ENCODE results near the gene CCDC149. TPM values are rescaled to one million over a fixed set of nuclear protein-coding genes. Genes with fewer than 3 reads are reported as not detected.

The CCDC149 gene
- total and polyA plus RNA-seq, 11 donors, result 5.8 to 14.7 (median 9.9) TPM

DNA sequence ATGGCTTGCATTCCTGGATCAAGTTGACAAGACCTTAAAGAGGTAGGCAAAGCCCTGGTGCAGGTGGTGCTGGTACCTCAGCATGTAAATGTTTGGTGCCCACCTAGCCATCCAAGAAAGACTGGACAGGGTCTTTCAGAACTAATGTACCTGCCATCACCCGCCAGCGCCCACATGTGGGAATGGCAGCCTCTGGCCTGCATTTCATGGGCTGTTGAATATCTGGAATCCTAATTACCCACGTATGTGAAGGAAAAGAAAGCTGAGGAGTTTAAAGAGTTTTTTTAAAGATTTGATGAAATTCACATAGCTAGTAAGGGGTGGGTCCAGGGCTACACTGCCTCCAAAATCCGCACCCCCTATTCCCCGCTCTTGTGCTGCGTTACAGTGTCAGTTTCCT lies 8.6 kb upstream of the CCDC149 start:
- H3K36me3 ChIP-seq, result no peaks in the 10 kb centered on the region
- ATAC-seq, result no peak
- H3K4me3 ChIP-seq, result no peak overlapping the region
- intact Hi-C loops (cut with DNase I), result no loop called here
- no peak for DNase-seq
- no peaks in the 10 kb centered on the region for H3K27me3 ChIP-seq
- no peak overlapping the region for H3K27ac ChIP-seq
- TF ChIP-seq, protein P1, sequence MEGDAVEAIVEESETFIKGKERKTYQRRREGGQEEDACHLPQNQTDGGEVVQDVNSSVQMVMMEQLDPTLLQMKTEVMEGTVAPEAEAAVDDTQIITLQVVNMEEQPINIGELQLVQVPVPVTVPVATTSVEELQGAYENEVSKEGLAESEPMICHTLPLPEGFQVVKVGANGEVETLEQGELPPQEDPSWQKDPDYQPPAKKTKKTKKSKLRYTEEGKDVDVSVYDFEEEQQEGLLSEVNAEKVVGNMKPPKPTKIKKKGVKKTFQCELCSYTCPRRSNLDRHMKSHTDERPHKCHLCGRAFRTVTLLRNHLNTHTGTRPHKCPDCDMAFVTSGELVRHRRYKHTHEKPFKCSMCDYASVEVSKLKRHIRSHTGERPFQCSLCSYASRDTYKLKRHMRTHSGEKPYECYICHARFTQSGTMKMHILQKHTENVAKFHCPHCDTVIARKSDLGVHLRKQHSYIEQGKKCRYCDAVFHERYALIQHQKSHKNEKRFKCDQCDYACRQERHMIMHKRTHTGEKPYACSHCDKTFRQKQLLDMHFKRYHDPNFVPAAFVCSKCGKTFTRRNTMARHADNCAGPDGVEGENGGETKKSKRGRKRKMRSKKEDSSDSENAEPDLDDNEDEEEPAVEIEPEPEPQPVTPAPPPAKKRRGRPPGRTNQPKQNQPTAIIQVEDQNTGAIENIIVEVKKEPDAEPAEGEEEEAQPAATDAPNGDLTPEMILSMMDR (IDR thresholded peaks at IDR 0.05), result no peak
- TF ChIP-seq POLR2A (IDR thresholded peaks at IDR 0.05), result no peak
- WGBS, 4 donors, result 67 to 85% (median 83%) methylated on average over 6 of the region's 6 CpGs
- H3K9me3 ChIP-seq, result peaks cover 0 to 12% (median 2%) of the 10 kb centered on the region in 12 donors
- H3K4me1 ChIP-seq, result no peaks in the 10 kb centered on the region

DNA sequence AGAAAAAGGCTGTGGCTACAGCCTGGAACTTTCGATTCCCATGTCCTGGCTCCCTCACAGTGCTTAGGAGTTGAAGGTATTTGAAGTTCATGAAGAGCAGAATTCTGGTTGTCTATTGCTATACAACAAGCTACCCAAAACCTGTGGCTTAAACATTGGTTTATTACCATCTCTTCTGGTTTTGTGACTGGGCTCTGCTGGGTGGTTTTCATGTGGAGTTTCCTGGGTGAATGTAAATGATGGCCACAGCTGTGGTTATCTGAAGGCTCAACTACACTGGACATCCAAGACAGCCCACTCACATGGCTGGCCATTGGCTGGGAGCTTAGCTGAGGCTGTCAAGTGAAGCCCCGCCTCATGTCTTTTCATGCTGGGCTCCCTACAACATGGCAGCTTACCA lies 7.2 kb upstream of the CCDC149 start:
- TF ChIP-seq POLR2A (IDR thresholded peaks at IDR 0.05), result no peak
- TF ChIP-seq, protein P1 (IDR thresholded peaks at IDR 0.05), result no peak
- Histone ChIP-seq H3K36me3 (no peaks in the 10 kb centered on the region), H3K4me1 (peaks cover 0 to 2% (median 0%) of the 10 kb centered on the region in 12 donors), H3K9me3 (peaks cover 0 to 12% (median 2%) of the 10 kb centered on the region in 12 donors), H3K27ac (no peak overlapping the region), H3K27me3 (no peaks in the 10 kb centered on the region), H3K4me3 (no peak overlapping the region)
- no peak for DNase-seq
- ATAC-seq, result no peak
- intact Hi-C loops (cut with DNase I), result no loop called here
- WGBS, 4 donors, result 93 to 100% (median 96%) methylated on average over 2 of the region's 2 CpGs

DNA sequence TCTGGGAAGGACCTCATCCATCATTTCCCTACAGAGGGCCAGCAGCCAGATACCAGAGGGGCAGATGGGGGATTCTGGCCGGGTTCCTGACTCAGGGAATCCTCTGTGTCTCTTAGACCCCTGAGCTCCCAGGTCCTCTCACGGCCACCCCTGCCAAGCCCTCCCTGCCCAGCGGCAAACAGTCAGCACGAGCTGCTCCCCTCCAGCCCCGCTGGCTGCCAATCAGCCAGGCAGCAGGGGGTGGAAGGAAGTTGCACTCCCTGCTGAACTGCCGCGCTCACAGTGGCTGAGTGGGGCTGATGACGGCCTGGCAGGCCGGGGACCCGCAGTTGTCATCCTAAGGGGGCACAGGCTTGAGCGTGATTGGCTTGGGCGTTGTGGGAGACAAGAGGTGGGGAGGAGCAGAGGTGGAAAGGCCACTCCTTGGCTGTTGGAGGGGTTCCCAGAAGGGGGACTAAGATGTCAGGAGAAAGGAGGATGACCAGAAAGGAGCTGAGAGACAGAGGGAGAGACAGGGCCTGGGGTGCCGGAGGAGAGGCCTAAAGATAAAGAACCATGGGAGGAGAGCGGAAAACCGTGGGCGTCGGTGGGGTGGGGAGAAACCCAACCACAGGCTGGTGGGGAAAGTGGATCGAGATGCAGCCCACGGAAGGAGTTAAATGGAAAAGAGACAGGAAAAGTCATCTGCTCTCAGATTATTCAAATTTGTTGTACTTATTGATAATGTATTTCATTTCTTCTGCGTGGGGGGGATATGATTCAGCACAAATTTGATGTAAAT lies 4.4 kb upstream of the CCDC149 start:
- TF ChIP-seq, protein P1 (IDR thresholded peaks at IDR 0.05), result no peak
- no peak for TF ChIP-seq POLR2A (IDR thresholded peaks at IDR 0.05)
- intact Hi-C loops (cut with DNase I), result loop anchor here in 6 of 10 donors (10.0 kb wide), 6 partner anchors 58 to 432 kb away; partner anchors contain the start of genes DHX15 (in 2 of the 6), LGI2 (in 1 of the 6) and SEPSECS (in 1 of the 6)
- DNase-seq (no peak), ATAC-seq (no peak)
- WGBS, 4 donors, result 65 to 74% (median 70%) methylated on average over 18 to 20 of the region's 20 CpGs
- no peak overlapping the region for H3K4me3 ChIP-seq
- H3K36me3 ChIP-seq, result no peaks in the 10 kb centered on the region
- peaks cover 0 to 8% (median 2%) of the 10 kb centered on the region in 12 donors for H3K4me1 ChIP-seq
- H3K27ac ChIP-seq, result no peak overlapping the region
- peaks cover 0 to 12% (median 2%) of the 10 kb centered on the region in 12 donors for H3K9me3 ChIP-seq
- no peaks in the 10 kb centered on the region for H3K27me3 ChIP-seq

DNA sequence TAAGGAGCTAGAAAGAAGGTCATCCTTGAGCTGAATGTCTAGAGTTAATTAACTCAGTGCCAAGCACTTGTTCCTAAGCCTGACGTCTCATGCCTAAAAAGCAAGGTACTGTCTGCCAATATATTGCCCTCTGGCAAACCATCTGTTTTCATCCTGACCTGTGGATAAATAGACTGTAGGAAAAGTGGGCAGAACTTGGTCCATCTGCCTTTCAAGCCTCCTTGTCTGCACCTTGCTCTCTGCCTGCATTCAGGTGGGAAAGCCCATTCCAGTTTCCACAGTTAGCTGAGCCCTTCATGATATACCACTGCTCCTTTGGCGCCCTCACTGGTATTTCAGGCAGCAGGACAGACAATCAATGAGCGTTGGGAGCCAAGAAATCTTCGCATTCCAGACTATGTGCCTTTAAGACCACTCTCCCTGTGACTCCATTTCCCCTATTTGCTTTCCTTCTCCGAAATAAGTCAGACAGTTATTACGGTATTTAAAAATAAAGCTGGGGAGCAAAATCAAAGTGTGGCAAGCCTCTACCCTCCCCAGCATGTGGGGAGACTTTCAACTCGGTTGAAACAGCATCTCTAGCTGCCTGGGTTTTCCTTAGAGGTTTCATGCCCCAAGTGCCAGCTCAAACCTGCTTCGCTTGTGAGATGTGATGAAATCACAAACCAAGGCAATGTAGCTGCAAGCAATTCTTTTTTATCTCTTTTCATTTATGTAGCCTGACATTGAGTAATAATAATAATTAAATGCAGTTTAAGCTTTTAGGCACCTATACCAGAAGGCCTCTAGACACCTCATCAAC lies 2.5 kb upstream of the CCDC149 start:
- H3K27ac ChIP-seq, result no peak overlapping the region
- no peaks in the 10 kb centered on the region for H3K27me3 ChIP-seq
- WGBS, 4 donors, result 71 to 76% (median 73%) methylated on average over 8 of the region's 8 CpGs
- H3K36me3 ChIP-seq, result peaks cover 0 to 5% (median 0%) of the 10 kb centered on the region in 9 donors
- peaks cover 0 to 21% (median 8%) of the 10 kb centered on the region in 12 donors for H3K4me1 ChIP-seq
- DNase-seq (no peak), ATAC-seq (no peak)
- peaks cover 0 to 9% (median 2%) of the 10 kb centered on the region in 12 donors for H3K9me3 ChIP-seq
- no peak overlapping the region for H3K4me3 ChIP-seq
- TF ChIP-seq POLR2A (IDR thresholded peaks at IDR 0.05), result no peak
- TF ChIP-seq, protein P1 (IDR thresholded peaks at IDR 0.05), result peak in 3 of 12 donors; percentile 11 to 27 (median 15)
- intact Hi-C loops (cut with DNase I), result loop anchor here in 6 of 10 donors (10.0 kb wide), 6 partner anchors 59 to 431 kb away; partner anchors contain the start of genes DHX15 (in 2 of the 6), LGI2 (in 1 of the 6) and SEPSECS (in 1 of the 6)

All from heart left ventricle (tissue), 16 donors.